HG03064 (cell line): ENCODE results near the gene TMEM41A.
A peak's percentile ranks its signal among the peaks of the same experiment; 100 is the strongest.

ENCODE experiments used
- ATAC-seq: cut with Tn5 transposase; IDR thresholded peaks from one replicate; pipeline ENCODE4 v1.9.1; 2021; ENCODE audit warnings: low read depth; ENCODE audit not compliant: unreplicated experiment

The TMEM41A gene

GRCh38 chr3:185498503-185499396 lies at the start of gene TMEM41A:
Gene TMEM41A, minus strand, starts transcription at chr3:185499035. Its CDS starts 74 bp downstream, at chr3:185498961.
- ATAC-seq: peak; percentile 96

DNA sequence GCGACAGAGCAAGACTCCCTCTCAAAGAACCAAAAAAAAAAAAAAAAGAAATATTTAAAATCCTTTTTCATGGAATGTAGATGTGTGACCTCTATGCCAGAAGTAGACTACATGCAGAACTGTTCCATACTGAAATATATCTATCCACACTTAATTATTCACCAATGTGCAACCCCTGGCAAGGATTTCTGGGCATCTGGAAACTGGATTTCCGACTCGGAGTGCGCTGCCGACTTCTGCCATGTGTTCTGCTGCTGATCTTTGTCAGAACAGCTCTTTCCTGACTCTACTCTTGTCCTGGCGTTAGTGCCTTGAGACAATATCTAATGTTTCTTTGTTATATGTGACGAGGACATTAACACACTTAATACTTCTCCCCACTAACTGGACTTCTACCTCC lies 41.9 kb upstream of the TMEM41A start:
- ATAC-seq: no peak

DNA sequence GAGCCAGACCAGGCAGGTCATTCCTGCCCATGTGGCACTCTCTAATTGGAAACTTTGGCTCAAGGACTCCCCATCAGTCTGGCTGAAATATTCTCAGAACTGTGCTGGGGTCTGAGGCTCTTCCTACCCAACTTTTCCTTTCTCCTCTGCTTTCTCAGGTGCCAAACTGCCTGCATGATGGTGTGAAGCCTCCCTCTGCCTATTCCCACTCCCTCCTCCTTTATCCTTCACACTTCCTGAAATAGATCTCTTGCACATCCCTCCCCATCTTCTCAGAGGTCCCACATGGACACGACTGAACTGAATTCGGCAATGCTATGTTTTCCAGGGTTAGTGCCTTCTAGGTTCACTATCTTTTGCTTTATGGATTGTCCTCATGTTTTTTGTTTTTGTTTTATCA lies 41.1 kb upstream of the TMEM41A start:
- ATAC-seq: no peak

GRCh38 chr3:185537369-185537970 lies 38.6 kb upstream of the TMEM41A start:
- ATAC-seq: peak; percentile 97

DNA sequence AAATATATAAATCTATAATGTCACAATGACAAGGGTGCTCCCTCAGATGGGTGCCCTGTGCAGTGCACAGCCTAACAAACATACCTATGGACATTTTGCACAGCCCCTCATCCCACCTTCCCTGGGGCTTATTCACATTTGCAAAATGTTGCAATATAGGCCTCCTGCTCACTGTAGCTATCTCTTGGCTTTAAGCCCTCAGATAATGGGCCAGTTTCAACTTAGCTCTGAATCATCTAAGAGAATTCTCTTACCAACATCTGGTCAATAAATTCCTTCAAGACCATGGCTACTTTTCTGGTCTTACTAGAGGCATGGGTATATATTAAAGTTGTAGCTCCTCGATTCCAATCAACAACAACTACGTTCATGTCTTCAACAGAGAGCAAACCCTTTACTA lies 35.7 kb upstream of the TMEM41A start:
- no peak for ATAC-seq

- no peak for ATAC-seq
These were observed 34.1 kb upstream of the TMEM41A start for GRCh38 chr3:185532901-185533300.

GRCh38 chr3:185530856-185531255 lies 32.0 kb upstream of the TMEM41A start:
- no peak for ATAC-seq

DNA sequence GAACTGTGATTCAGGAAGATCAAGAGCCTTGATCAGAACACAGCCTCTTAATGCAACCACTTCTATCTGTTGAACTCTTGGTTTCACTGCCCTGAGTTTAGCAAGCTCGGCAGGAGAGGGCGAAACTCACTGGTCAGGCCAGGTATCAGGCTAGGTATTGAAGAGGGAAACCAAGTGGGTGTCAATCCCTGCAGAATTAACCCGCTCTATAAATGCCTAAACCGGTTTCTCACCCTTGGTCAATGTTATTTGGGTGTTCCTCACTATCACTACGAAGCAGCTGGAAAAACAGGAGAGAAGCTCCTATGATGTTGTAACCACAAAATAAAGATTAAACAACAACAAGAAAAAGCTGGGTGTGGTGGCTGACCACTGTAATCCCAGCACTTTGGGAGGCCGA lies 29.7 kb upstream of the TMEM41A start:
- no peak for ATAC-seq

DNA sequence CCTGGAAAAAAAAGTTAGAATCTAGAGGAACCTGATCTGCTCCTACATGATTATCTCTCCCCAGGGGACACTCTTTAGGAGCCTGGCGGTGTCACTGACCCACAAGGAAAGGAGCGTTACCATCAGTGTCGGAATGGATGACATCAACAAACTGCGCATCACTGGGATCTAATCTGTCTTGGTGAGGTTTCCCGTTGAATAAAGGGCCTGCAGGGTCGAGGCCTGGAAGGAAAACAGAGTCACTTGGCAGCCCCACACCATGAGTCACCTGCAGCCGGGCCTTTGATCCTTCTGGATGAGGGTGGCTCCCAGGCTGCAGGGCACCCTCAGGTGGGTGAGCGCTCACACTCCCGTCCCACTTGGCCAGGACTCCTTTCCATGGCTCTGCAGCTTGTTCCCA lies 28.5 kb upstream of the TMEM41A start:
- no peak for ATAC-seq

- no peak for ATAC-seq
These were observed 27.6 kb upstream of the TMEM41A start for GRCh38 chr3:185526349-185526951.

- no peak for ATAC-seq
These were observed 22.7 kb upstream of the TMEM41A start for GRCh38 chr3:185521349-185522138.

GRCh38 chr3:185519021-185519420 lies 20.2 kb upstream of the TMEM41A start:
- ATAC-seq: no peak

GRCh38 chr3:185517387-185518130 lies 18.7 kb upstream of the TMEM41A start:
- ATAC-seq: no peak

GRCh38 chr3:185511711-185512110 lies 12.9 kb upstream of the TMEM41A start:
- no peak for ATAC-seq

DNA sequence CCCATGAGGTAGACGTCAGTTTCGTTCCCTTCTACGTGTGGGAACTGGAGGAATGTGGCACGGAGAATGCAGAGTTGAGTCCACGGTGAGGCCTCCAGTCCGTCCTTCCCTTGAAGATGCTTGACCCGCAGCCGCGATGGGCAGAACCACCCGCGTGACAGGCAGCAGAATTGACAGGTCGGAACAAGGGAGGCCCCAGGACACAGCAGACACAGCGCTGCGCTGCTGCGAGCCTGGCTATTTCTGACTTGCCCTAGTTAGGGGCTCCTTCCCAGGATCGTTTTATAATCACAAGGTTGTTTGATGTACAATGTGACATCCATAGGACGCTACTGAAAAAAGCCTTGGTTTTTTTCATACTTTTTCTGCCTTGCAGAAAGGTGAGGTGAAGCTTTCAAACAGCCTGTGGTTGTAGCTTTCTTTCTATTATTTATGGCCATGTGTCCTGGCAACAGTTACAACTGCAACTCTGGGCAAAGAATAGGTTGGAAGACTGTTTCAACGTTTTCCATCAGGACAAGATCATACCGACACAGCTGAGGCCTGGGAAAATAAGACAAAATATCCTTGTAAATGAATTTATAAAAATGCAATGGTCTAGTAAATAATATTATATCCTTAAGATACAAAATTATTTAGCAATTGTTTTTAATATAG lies 9.6 kb upstream of the TMEM41A start:
- no peak for ATAC-seq

- no peak for ATAC-seq
These were observed 9.0 kb upstream of the TMEM41A start for GRCh38 chr3:185507883-185508282.

GRCh38 chr3:185504636-185505035 lies 5.8 kb upstream of the TMEM41A start:
- ATAC-seq: no peak

DNA sequence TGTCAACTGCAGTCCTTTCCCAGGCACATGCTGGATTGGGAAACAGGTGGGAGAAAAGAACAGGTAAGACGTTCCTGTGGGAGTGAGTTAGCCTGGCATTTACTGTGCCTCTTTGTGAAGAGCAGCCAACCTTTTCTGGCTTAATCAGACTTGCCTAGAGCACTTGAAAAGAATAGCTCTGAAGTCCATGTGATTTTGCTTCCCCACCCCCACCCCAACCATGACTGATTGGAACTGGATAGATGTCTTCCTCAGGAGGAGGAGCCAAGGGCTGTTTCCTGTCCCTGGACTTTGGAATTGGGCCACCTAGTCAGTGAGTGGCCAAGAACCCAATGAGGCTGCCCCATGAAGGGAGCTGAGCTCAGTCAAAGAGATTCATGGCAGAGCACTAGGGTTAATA lies 4.7 kb upstream of the TMEM41A start:
- no peak for ATAC-seq

DNA sequence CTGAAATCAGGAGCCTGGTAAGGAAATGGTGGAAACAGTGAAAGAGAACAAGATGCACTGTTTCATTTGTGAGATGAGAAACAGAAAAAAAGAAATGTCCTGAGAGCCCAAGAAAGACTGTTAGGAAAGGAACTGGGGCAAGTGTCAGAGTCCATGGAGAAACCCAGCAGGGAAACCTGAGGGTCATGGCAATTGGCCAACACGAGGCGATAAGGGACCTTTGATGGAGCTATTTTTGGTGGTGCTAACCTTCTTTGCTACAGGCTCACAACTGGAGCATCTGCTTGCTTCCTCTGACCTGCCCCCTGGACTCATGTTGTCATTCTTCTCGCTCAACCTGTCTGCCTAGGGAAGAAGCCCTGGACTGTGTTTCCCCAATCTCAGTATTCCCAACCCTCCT lies 4.2 kb upstream of the TMEM41A start:
- ATAC-seq: no peak

- ATAC-seq: no peak
These were observed 8.6 kb downstream of the TMEM41A start for GRCh38 chr3:185490241-185490640.
